BJ (cell line): ENCODE results near the gene CWC22. TPM values are rescaled to one million over a fixed set of nuclear protein-coding genes. Genes with fewer than 3 reads are reported as not detected.
"Not testable (repeated sequence)": the region's sequence is repeated elsewhere in the genome, so short reads cannot be mapped to it uniquely, and the experiment has no call there.

ENCODE experiments used
- CTCF ChIA-PET: fragments of 350-600 bp; formaldehyde crosslinking; extraction: SDS; loops from one replicate; lab custom pipeline; 2021; ENCODE audit warnings: antibody characterized with exemption, inconsistent platforms; lab: Yijun Ruan, JAX
- POLR2A ChIA-PET: fragments of 300-600 bp; sonication (Branson Sonifier 250); formaldehyde crosslinking; extraction: SDS; loops from one replicate; lab custom pipeline; 2021; ENCODE audit warnings: antibody characterized with exemption; lab: Charles Lee
- DNase-seq: peaks from one replicate; pipeline ENCODE4 v3.0.0-alpha.2; 2011; ENCODE audit warnings: low read depth
- H3K27me3 ChIP-seq: 2 replicates; pipeline ENCODE4 v1.6.0; 2011; ENCODE audit warnings: low read length; ENCODE audit not compliant: control insufficient read depth, insufficient read depth
- H3K36me3 ChIP-seq: 2 replicates; pipeline ENCODE4 v1.5.1; 2011; ENCODE audit warnings: low read length; ENCODE audit not compliant: control insufficient read depth, insufficient read depth
- H3K4me3 ChIP-seq: 2 replicates; pipeline ENCODE4 v1.5.1; 2011; ENCODE audit warnings: low read depth, mild to moderate bottlenecking, control low read depth, low read length
- polyA plus RNA-seq: library from polyadenylated mRNA; depleted of rRNA; stranded (reverse); fragments of >200 nt; gene quantifications from 2 replicates; pipeline ENCODE4 v1.2.3, GENCODE V29; 2011
- TF ChIP-seq, protein P1 (sequence below): IDR thresholded peaks from 2 replicates; pipeline ENCODE4 v1.5.1; 2011; ENCODE audit warnings: low read depth, mild to moderate bottlenecking, control low read depth, inconsistent platforms, low read length, moderate library complexity; ENCODE audit not compliant: insufficient read depth

The CWC22 gene
- polyA plus RNA-seq, 1 experiment = 1.2 TPM

DNA sequence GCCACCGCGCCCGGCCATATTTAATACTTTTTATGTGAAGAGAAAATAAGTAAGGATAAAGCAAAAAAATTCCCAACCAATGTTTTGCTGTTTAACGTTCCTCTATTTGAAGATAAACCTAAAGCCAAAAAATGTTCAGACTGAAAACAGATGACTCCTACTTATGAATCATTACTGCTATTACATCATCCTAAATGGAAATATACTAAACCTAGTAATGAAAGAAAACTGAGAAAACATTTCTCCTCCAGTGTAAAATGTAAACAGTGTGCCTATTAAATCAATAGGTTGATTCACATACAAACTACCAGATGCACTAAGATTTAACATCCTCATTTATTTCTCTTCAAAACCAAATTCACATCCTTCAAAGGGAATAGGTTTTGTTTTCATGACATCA, 43.5 kb downstream of the CWC22 start:
- Histone ChIP-seq H3K36me3 (peaks cover 1% of the 10 kb centered on the region; the same call in 1 of the 2 replicates), H3K27me3 (no peaks in the 10 kb centered on the region), H3K4me3 (no peak overlapping the region)
- POLR2A ChIA-PET = no interaction called here
- TF ChIP-seq, protein P1, sequence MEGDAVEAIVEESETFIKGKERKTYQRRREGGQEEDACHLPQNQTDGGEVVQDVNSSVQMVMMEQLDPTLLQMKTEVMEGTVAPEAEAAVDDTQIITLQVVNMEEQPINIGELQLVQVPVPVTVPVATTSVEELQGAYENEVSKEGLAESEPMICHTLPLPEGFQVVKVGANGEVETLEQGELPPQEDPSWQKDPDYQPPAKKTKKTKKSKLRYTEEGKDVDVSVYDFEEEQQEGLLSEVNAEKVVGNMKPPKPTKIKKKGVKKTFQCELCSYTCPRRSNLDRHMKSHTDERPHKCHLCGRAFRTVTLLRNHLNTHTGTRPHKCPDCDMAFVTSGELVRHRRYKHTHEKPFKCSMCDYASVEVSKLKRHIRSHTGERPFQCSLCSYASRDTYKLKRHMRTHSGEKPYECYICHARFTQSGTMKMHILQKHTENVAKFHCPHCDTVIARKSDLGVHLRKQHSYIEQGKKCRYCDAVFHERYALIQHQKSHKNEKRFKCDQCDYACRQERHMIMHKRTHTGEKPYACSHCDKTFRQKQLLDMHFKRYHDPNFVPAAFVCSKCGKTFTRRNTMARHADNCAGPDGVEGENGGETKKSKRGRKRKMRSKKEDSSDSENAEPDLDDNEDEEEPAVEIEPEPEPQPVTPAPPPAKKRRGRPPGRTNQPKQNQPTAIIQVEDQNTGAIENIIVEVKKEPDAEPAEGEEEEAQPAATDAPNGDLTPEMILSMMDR = no peak
- DNase-seq = no peak
- CTCF ChIA-PET = no interaction called here

DNA sequence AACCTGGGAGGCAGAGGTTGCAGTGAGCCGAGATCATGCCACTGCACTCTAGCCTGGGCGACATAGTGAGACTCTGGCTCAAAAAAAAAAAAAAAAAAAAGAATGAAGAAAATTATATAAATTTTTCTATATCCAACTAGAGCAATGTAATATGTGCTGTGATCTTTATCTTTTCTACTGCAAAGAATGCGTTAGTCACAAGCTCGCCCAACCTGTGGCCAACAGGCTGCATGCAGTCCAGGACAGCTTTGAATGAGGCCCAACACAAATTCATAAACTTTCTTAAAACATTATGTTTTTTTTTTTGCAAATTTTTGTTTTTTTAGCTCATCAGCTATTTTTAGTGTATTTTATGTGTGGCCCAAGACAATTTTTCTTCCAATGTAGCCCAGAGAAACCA, 48.8 kb downstream of the CWC22 start:
- H3K27me3 ChIP-seq, H3K4me3 ChIP-seq, DNase-seq, H3K36me3 ChIP-seq: not testable (repeated sequence)
- POLR2A ChIA-PET = interaction anchor here (0.6 kb wide), 1 partner anchor 1500 kb away, joined by 3 read pairs; no protein-coding TSS in a partner anchor
- CTCF ChIA-PET = interaction anchor here (1.3 kb wide), 1 partner anchor 25 kb away, joined by 3 read pairs; no protein-coding TSS in a partner anchor

DNA sequence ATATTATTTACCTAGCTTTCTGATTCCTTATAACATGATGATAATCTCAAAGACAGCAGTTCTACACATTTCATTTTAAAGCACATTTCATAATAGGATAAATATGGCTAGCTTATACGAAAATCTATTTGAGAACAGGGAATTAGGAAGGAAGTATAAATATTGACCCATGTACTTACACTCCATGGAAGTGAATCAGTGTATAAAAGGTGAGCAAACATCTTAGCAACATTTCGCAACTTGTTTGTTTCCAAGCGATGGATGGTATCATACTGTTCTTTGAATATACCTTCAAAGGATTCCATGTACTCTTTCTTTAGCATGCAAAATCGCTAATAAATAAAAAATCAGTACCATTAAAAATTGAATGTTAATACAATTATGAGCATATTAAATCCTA, 53.1 kb downstream of the CWC22 start:
- H3K4me3 ChIP-seq = no peak overlapping the region
- no peak for DNase-seq
- ChIA-PET CTCF (interaction anchor here (1.0 kb wide), 1 partner anchor 18 kb away, joined by 3 read pairs; no protein-coding TSS in a partner anchor), POLR2A (no interaction called here)
- H3K27me3 ChIP-seq = no peaks in the 10 kb centered on the region
- peaks cover 6% of the 10 kb centered on the region for H3K36me3 ChIP-seq
- TF ChIP-seq, protein P1 = no peak

DNA sequence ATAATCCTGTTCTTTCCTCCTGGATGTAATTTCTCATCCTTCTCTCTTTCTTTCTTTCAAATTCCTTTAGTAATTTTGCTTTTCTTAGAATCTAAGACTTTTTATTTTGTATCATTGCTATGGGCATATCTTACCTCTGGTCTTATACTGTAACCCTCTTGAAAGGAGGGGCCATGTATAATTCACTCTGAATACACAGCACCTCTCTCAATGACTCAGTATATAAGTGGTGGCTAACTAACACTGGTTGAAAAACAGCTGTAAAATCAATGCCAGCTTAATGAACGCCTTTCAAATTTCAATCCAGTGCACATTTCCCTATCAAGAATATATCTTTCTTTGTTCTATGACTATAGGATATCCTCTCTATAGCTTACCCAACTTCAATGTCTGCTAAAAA, 53.7 kb downstream of the CWC22 start:
- POLR2A ChIA-PET = no interaction called here
- CTCF ChIA-PET = interaction anchor here (1.0 kb wide), 1 partner anchor 17 kb away, joined by 3 read pairs; no protein-coding TSS in a partner anchor
- peaks cover 6% of the 10 kb centered on the region for H3K36me3 ChIP-seq

DNA sequence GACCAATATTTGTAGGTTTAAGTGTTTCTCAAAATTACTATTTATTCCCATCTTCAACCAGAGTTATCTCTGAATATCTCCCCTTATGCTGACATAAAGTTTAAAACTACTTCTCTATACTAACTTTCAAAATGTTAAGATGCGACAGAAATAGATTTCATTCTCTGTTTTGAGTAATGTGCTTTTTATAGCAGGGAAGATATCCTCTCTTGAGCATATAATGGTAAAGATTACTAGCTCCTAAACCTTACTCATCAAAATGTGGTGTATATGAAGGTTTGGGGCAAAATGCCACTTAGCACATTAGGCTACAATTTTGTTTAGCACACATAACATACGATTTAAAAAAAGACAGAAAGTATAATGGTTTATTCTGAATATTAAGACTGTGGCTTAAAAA, 54.4 kb downstream of the CWC22 start:
- ChIA-PET CTCF (no interaction called here), POLR2A (no interaction called here)
- DNase-seq = no peak
- H3K27me3 ChIP-seq = no peaks in the 10 kb centered on the region
- H3K4me3 ChIP-seq = no peak overlapping the region
- H3K36me3 ChIP-seq = peaks cover 6% of the 10 kb centered on the region
- TF ChIP-seq, protein P1 = no peak

More for the DNA sequence above, 53.7 kb downstream of the CWC22 start:
- TF ChIP-seq, protein P1 = no peak
- no peak for DNase-seq
- H3K27me3 ChIP-seq = no peaks in the 10 kb centered on the region
- H3K4me3 ChIP-seq = no peak overlapping the region

DNA sequence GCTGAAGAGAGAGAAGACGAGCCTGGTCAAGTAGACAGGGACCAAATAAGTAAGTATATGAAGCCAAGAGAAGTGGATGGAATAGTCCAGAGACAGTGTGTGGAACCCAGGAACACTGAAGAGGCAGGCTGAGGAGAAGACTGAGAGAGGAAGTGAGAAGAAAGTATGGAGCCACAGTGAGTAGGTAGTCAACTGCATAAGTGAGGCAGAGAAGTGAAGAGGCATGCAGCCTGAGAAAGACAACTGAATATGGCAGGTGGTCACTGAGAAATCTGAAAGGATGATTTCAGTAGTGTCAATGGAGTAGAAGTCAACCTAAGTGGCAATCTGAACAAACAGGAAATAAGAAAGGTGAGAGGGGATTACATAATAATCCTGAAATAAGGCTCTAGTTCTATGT, 55.4 kb downstream of the CWC22 start:
- DNase-seq = no peak
- TF ChIP-seq, protein P1 = no peak
- ChIA-PET POLR2A (no interaction called here), CTCF (no interaction called here)
- Histone ChIP-seq H3K27me3 (no peaks in the 10 kb centered on the region), H3K36me3 (peaks cover 6% of the 10 kb centered on the region), H3K4me3 (no peak overlapping the region)
